Thyroid gland (tissue), 4 donors: ENCODE measurements around the gene GCLC.

Experiments
- POLR2A ChIP-seq, 2 donors: fragments of 450-650 bp; IDR thresholded peaks; one replicate each; pipeline ENCODE4 v1.6.1; 2017; ENCODE audit warnings: antibody characterized with exemption in 2 of 2, mild to moderate bottlenecking in 2 of 2, moderate library complexity in 1 of 2
- TF ChIP-seq, protein P1 (sequence below), 6 experiments: fragments of 200-600 bp in 3 of 6; fragments of 450-650 bp in 3 of 6; sonication (generic) in 3 of 6; IDR thresholded peaks; one replicate each; pipeline ENCODE4 v1.5.1; 2016 to 2019; ENCODE audit warnings: antibody characterized with exemption in 6 of 6, mild to moderate bottlenecking in 2 of 6, inconsistent platforms in 1 of 6, moderate library complexity in 1 of 6

DNA sequence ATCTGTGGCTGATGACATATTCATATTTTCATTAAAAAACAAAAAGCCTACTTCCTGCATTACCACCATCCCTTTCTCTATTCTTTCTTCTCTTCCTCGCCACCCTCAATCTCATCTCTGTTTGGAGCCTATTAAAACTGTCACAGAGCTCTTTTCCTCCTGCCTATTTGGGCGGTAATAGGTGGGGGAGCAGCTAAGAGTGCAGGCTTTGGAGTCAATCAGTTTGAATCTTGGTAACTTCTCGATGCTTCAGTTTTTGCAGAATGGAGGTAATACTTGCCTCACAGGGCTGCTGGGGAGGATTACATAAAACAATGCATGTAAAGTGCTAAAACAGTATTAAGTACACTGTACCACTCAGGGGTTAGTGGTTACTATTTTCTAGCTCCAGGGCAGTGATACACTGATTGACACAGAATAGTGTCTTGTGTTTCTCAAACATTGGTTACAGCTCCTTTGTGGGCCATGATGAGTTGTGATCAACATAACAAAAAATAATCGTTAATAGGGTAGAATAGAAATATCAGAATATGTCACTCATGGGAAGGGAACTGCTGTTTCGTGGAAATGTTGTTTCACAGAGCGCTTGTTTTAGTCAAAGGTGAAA lies 14.0 kb downstream of the GCLC start:
- TF ChIP-seq POLR2A (IDR thresholded peaks at IDR 0.05) = no peak
- TF ChIP-seq, protein P1, sequence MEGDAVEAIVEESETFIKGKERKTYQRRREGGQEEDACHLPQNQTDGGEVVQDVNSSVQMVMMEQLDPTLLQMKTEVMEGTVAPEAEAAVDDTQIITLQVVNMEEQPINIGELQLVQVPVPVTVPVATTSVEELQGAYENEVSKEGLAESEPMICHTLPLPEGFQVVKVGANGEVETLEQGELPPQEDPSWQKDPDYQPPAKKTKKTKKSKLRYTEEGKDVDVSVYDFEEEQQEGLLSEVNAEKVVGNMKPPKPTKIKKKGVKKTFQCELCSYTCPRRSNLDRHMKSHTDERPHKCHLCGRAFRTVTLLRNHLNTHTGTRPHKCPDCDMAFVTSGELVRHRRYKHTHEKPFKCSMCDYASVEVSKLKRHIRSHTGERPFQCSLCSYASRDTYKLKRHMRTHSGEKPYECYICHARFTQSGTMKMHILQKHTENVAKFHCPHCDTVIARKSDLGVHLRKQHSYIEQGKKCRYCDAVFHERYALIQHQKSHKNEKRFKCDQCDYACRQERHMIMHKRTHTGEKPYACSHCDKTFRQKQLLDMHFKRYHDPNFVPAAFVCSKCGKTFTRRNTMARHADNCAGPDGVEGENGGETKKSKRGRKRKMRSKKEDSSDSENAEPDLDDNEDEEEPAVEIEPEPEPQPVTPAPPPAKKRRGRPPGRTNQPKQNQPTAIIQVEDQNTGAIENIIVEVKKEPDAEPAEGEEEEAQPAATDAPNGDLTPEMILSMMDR (IDR thresholded peaks at IDR 0.05) = no peak
